HG03025 (cell line): Measurements from ENCODE around the gene MRFAP1.
"Not testable (repeated sequence)": the region's sequence is repeated elsewhere in the genome, so short reads cannot be mapped to it uniquely, and the experiment has no call there.

Source experiments
- ATAC-seq: cut with Tn5 transposase; IDR thresholded peaks from one replicate; pipeline ENCODE4 v1.9.1; 2021; ENCODE audit warnings: mild to moderate bottlenecking, moderate library complexity; ENCODE audit not compliant: unreplicated experiment, low FRiP score

The MRFAP1 gene

GRCh38 chr4:6662591-6662990 lies 22.1 kb downstream of the MRFAP1 start:
- no peak for ATAC-seq

- no peak for ATAC-seq
Observed at GRCh38 chr4:6663596-6664393, 23.3 kb downstream of the MRFAP1 start.

- no peak for ATAC-seq
Observed at GRCh38 chr4:6665320-6665654, 24.8 kb downstream of the MRFAP1 start.

GRCh38 chr4:6668391-6668790 lies 27.9 kb downstream of the MRFAP1 start:
- no peak for ATAC-seq

GRCh38 chr4:6671648-6672047 lies 31.2 kb downstream of the MRFAP1 start:
- ATAC-seq, result no peak

GRCh38 chr4:6672131-6672530 lies 31.6 kb downstream of the MRFAP1 start:
- no peak for ATAC-seq

- ATAC-seq, result not testable (repeated sequence)
Observed at GRCh38 chr4:6672541-6673190, 32.2 kb downstream of the MRFAP1 start.

- ATAC-seq, result not testable (repeated sequence)
Observed at GRCh38 chr4:6673191-6673659, 32.7 kb downstream of the MRFAP1 start.

- peak; percentile 54 for ATAC-seq
Observed at GRCh38 chr4:6673660-6674499, 33.4 kb downstream of the MRFAP1 start.

GRCh38 chr4:6674500-6675149 lies 34.1 kb downstream of the MRFAP1 start:
- ATAC-seq, result peak; percentile 40

- ATAC-seq, result no peak
Observed at GRCh38 chr4:6676722-6677558, 36.5 kb downstream of the MRFAP1 start.

- ATAC-seq, result no peak
Observed at GRCh38 chr4:6680372-6681034, 40.0 kb downstream of the MRFAP1 start.

GRCh38 chr4:6681191-6681590 lies 40.7 kb downstream of the MRFAP1 start:
- no peak for ATAC-seq

- ATAC-seq, result no peak
Observed at GRCh38 chr4:6682862-6683590, 42.5 kb downstream of the MRFAP1 start.

- no peak for ATAC-seq
Observed at GRCh38 chr4:6684656-6685055, 44.2 kb downstream of the MRFAP1 start.

- no peak for ATAC-seq
Observed at GRCh38 chr4:6686104-6686787, 45.8 kb downstream of the MRFAP1 start.

GRCh38 chr4:6687947-6688878 lies 47.7 kb downstream of the MRFAP1 start:
- ATAC-seq, result no peak
